Measurements from ENCODE around the gene MXD1.

The MXD1 gene

GRCh38 chr2:69931832-69932595 lies 17.1 kb downstream of the MXD1 start:
- H3K9me2 ChIP-seq (replicated peaks; ENCODE audit: low read depth, low read length): no peaks in the 10 kb centered on the region
- H3K36me3 ChIP-seq (ENCODE audit: insufficient read depth, low read length): peaks cover 9% of the 10 kb centered on the region; the same call in 1 of the 2 replicates
- H3K79me2 ChIP-seq (ENCODE audit: insufficient read depth, low read length): no peaks in the 10 kb centered on the region
- H3F3A ChIP-seq (ENCODE audit: low read depth): no peaks in the 10 kb centered on the region
- H3K4me1 ChIP-seq (ENCODE audit: insufficient read depth, low read length, poor library complexity, severe bottlenecking): peaks cover 20% of the 10 kb centered on the region
- H2AFZ ChIP-seq (ENCODE audit: low read length): no peak overlapping the region
- no peak overlapping the region for H3K9ac ChIP-seq (ENCODE audit: low read depth, low read length, poor library complexity, severe bottlenecking)
- no peaks in the 10 kb centered on the region for H4K20me1 ChIP-seq (ENCODE audit: insufficient read depth, low read length, poor library complexity, severe bottlenecking)
- TF ChIP-seq EZH2phosphoT487 (IDR thresholded peaks at IDR 0.05; ENCODE audit: borderline replicate concordance) (no peak), CTCF (conservative IDR thresholded peaks at IDR 0.05; ENCODE audit: low read length) (no peak)
- no peaks in the 10 kb centered on the region for H3K9me3 ChIP-seq (ENCODE audit: insufficient read depth, low read depth, low read length)
- H3K27me3 ChIP-seq (ENCODE audit: insufficient read depth, low read length, poor library complexity, severe bottlenecking): no peaks in the 10 kb centered on the region
- H3K4me3 ChIP-seq (ENCODE audit: low read length, poor library complexity, severe bottlenecking): no peak overlapping the region
- H3K4me2 ChIP-seq (ENCODE audit: low read depth, low read length, poor library complexity, severe bottlenecking): peak overlapping the region; percentile 30

DNA sequence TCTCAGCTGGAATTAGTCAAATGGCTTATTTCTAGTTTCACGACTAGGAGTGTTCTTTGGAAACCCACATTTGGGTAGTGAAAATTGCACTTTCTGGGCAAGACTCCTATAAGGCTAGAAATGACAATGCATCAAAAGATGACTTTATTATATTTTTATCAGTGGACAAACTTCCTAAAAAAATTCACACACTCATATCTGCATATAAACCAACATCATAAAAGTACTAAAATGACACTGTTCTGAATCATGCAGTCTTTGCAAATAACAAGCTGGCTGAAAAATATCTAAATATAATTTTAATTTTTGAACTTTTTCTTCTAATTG lies 17.6 kb downstream of the MXD1 start:
- H3K36me3 ChIP-seq (ENCODE audit: insufficient read depth, low read length): peaks cover 13% of the 10 kb centered on the region; the same call in 1 of the 2 replicates
- H3K4me1 ChIP-seq (ENCODE audit: insufficient read depth, low read length, poor library complexity, severe bottlenecking): peaks cover 20% of the 10 kb centered on the region
- no peak overlapping the region for H3K9ac ChIP-seq (ENCODE audit: low read depth, low read length, poor library complexity, severe bottlenecking)
- H3K4me3 ChIP-seq (ENCODE audit: low read length, poor library complexity, severe bottlenecking): no peak overlapping the region
- H3K79me2 ChIP-seq (ENCODE audit: insufficient read depth, low read length): no peaks in the 10 kb centered on the region
- H3K9me3 ChIP-seq (ENCODE audit: insufficient read depth, low read depth, low read length): no peaks in the 10 kb centered on the region
- no peaks in the 10 kb centered on the region for H3K27me3 ChIP-seq (ENCODE audit: insufficient read depth, low read length, poor library complexity, severe bottlenecking)
- TF ChIP-seq CTCF (conservative IDR thresholded peaks at IDR 0.05; ENCODE audit: low read length) (no peak), EZH2phosphoT487 (IDR thresholded peaks at IDR 0.05; ENCODE audit: borderline replicate concordance) (no peak)
- H4K20me1 ChIP-seq (ENCODE audit: insufficient read depth, low read length, poor library complexity, severe bottlenecking): no peaks in the 10 kb centered on the region
- H2AFZ ChIP-seq (ENCODE audit: low read length): no peak overlapping the region
- peak overlapping the region; percentile 30 for H3K4me2 ChIP-seq (ENCODE audit: low read depth, low read length, poor library complexity, severe bottlenecking)
- no peaks in the 10 kb centered on the region for H3F3A ChIP-seq (ENCODE audit: low read depth)
- no peaks in the 10 kb centered on the region for H3K9me2 ChIP-seq (replicated peaks; ENCODE audit: low read depth, low read length)

GRCh38 chr2:69933254-69933828 lies 18.4 kb downstream of the MXD1 start:
- H3K4me1 ChIP-seq (ENCODE audit: insufficient read depth, low read length, poor library complexity, severe bottlenecking): peaks cover 20% of the 10 kb centered on the region
- H2AFZ ChIP-seq (ENCODE audit: low read length): no peak overlapping the region
- no peaks in the 10 kb centered on the region for H3F3A ChIP-seq (ENCODE audit: low read depth)
- H3K4me2 ChIP-seq (ENCODE audit: low read depth, low read length, poor library complexity, severe bottlenecking): no peak overlapping the region
- no peaks in the 10 kb centered on the region for H3K9me3 ChIP-seq (ENCODE audit: insufficient read depth, low read depth, low read length)
- no peaks in the 10 kb centered on the region for H3K9me2 ChIP-seq (replicated peaks; ENCODE audit: low read depth, low read length)
- H3K9ac ChIP-seq (ENCODE audit: low read depth, low read length, poor library complexity, severe bottlenecking): no peak overlapping the region
- H3K4me3 ChIP-seq (ENCODE audit: low read length, poor library complexity, severe bottlenecking): no peak overlapping the region
- no peaks in the 10 kb centered on the region for H3K79me2 ChIP-seq (ENCODE audit: insufficient read depth, low read length)
- no peaks in the 10 kb centered on the region for H3K27me3 ChIP-seq (ENCODE audit: insufficient read depth, low read length, poor library complexity, severe bottlenecking)
- peaks cover 19% of the 10 kb centered on the region; the same call in 1 of the 2 replicates for H3K36me3 ChIP-seq (ENCODE audit: insufficient read depth, low read length)
- no peaks in the 10 kb centered on the region for H4K20me1 ChIP-seq (ENCODE audit: insufficient read depth, low read length, poor library complexity, severe bottlenecking)
- TF ChIP-seq CTCF (conservative IDR thresholded peaks at IDR 0.05; ENCODE audit: low read length) (no peak), EZH2phosphoT487 (IDR thresholded peaks at IDR 0.05; ENCODE audit: borderline replicate concordance) (no peak)

Measured in Loucy (cell line).